ENCODE data around the gene PACS1.
"Not testable (repeated sequence)": the region's sequence is repeated elsewhere in the genome, so short reads cannot be mapped to it uniquely, and the experiment has no call there.

The PACS1 gene

GRCh38 chr11:66247801-66248200 lies 177.7 kb downstream of the PACS1 start:
- H3K27me3 ChIP-seq (ENCODE audit: insufficient read depth, low read length): no peaks in the 10 kb centered on the region
- H3K4me1 ChIP-seq (ENCODE audit: insufficient read depth, low read length): no peaks in the 10 kb centered on the region
- no peak overlapping the region for H3K27ac ChIP-seq (ENCODE audit: low read depth, low read length)
- no peak overlapping the region for H3K9ac ChIP-seq (ENCODE audit: low read depth, low read length)
- H3K9me3 ChIP-seq (ENCODE audit: insufficient read depth, low read depth, low read length): no peaks in the 10 kb centered on the region
- H3K36me3 ChIP-seq (ENCODE audit: insufficient read depth, low read length): no peaks in the 10 kb centered on the region
- 92% methylated on average over 2 of the region's 3 CpGs for WGBS
- H3K4me3 ChIP-seq (ENCODE audit: low read length): no peak overlapping the region

- Histone ChIP-seq H3K4me3 (ENCODE audit: low read length) (no peak overlapping the region), H3K9ac (ENCODE audit: low read depth, low read length) (no peak overlapping the region), H3K27ac (ENCODE audit: low read depth, low read length) (no peak overlapping the region), H3K4me1 (ENCODE audit: insufficient read depth, low read length) (peaks cover 7% of the 10 kb centered on the region; the same call in 1 of the 2 replicates), H3K27me3 (ENCODE audit: insufficient read depth, low read length) (no peaks in the 10 kb centered on the region), H3K36me3 (ENCODE audit: insufficient read depth, low read length) (no peaks in the 10 kb centered on the region), H3K9me3 (ENCODE audit: insufficient read depth, low read depth, low read length) (no peaks in the 10 kb centered on the region)
- 90% methylated on average over 6 of the region's 6 CpGs for WGBS
These were observed 178.8 kb downstream of the PACS1 start for GRCh38 chr11:66248903-66249302.

- no peaks in the 10 kb centered on the region for H3K27me3 ChIP-seq (ENCODE audit: insufficient read depth, low read length)
- no peak overlapping the region for H3K9ac ChIP-seq (ENCODE audit: low read depth, low read length)
- no peak overlapping the region for H3K4me3 ChIP-seq (ENCODE audit: low read length)
- peaks cover 7% of the 10 kb centered on the region; the same call in 1 of the 2 replicates for H3K4me1 ChIP-seq (ENCODE audit: insufficient read depth, low read length)
- H3K36me3 ChIP-seq (ENCODE audit: insufficient read depth, low read length): no peaks in the 10 kb centered on the region
- WGBS: 83% methylated on average over 7 of the region's 7 CpGs
- H3K9me3 ChIP-seq (ENCODE audit: insufficient read depth, low read depth, low read length): no peaks in the 10 kb centered on the region
- H3K27ac ChIP-seq (ENCODE audit: low read depth, low read length): no peak overlapping the region
These were observed 181.7 kb downstream of the PACS1 start for GRCh38 chr11:66251809-66252208.

- not testable (repeated sequence) for H3K4me1 ChIP-seq (ENCODE audit: insufficient read depth, low read length); H3K27me3 ChIP-seq (ENCODE audit: insufficient read depth, low read length); H3K27ac ChIP-seq (ENCODE audit: low read depth, low read length); H3K36me3 ChIP-seq (ENCODE audit: insufficient read depth, low read length); H3K9ac ChIP-seq (ENCODE audit: low read depth, low read length); H3K4me3 ChIP-seq (ENCODE audit: low read length); H3K9me3 ChIP-seq (ENCODE audit: insufficient read depth, low read depth, low read length)
- 89% methylated on average over 6 of the region's 6 CpGs for WGBS
These were observed 183.0 kb downstream of the PACS1 start for GRCh38 chr11:66253081-66253480.

GRCh38 chr11:66258473-66258893 lies 188.4 kb downstream of the PACS1 start:
- Histone ChIP-seq H3K27ac (ENCODE audit: low read depth, low read length) (no peak overlapping the region), H3K9ac (ENCODE audit: low read depth, low read length) (peak overlapping the region; percentile 70), H3K4me3 (ENCODE audit: low read length) (peak overlapping the region; percentile 86), H3K27me3 (ENCODE audit: insufficient read depth, low read length) (no peaks in the 10 kb centered on the region), H3K4me1 (ENCODE audit: insufficient read depth, low read length) (peaks cover 7% of the 10 kb centered on the region; the same call in 1 of the 2 replicates), H3K36me3 (ENCODE audit: insufficient read depth, low read length) (peaks cover 39% of the 10 kb centered on the region), H3K9me3 (ENCODE audit: insufficient read depth, low read depth, low read length) (no peaks in the 10 kb centered on the region)
- 9% methylated on average over 28 of the region's 28 CpGs for WGBS

- peak overlapping the region; percentile 86; the same call in 1 of the 2 replicates for H3K4me3 ChIP-seq (ENCODE audit: low read length)
- H3K4me1 ChIP-seq (ENCODE audit: insufficient read depth, low read length): peaks cover 5% of the 10 kb centered on the region; the same call in 1 of the 2 replicates
- H3K36me3 ChIP-seq (ENCODE audit: insufficient read depth, low read length): peaks cover 46% of the 10 kb centered on the region
- H3K9ac ChIP-seq (ENCODE audit: low read depth, low read length): no peak overlapping the region; the same call in 1 of the 2 replicates
- H3K9me3 ChIP-seq (ENCODE audit: insufficient read depth, low read depth, low read length): no peaks in the 10 kb centered on the region
- no peaks in the 10 kb centered on the region for H3K27me3 ChIP-seq (ENCODE audit: insufficient read depth, low read length)
- no peak overlapping the region for H3K27ac ChIP-seq (ENCODE audit: low read depth, low read length)
- 95% methylated on average over 2 of the region's 2 CpGs for WGBS
These were observed 189.2 kb downstream of the PACS1 start for GRCh38 chr11:66259225-66259624.

GRCh38 chr11:66259956-66260355 lies 189.9 kb downstream of the PACS1 start:
- no peak overlapping the region for H3K9ac ChIP-seq (ENCODE audit: low read depth, low read length)
- WGBS: 95% methylated on average over 4 of the region's 4 CpGs

GRCh38 chr11:66261578-66261977 lies 191.5 kb downstream of the PACS1 start:
- no peaks in the 10 kb centered on the region for H3K27me3 ChIP-seq (ENCODE audit: insufficient read depth, low read length)
- no peaks in the 10 kb centered on the region for H3K9me3 ChIP-seq (ENCODE audit: insufficient read depth, low read depth, low read length)
- H3K4me3 ChIP-seq (ENCODE audit: low read length): no peak overlapping the region
- 95% methylated on average over 16 of the region's 16 CpGs for whole genome bisulfite sequencing
- peaks cover 5% of the 10 kb centered on the region; the same call in 1 of the 2 replicates for H3K4me1 ChIP-seq (ENCODE audit: insufficient read depth, low read length)
- no peak overlapping the region for H3K27ac ChIP-seq (ENCODE audit: low read depth, low read length)
- peaks cover 64% of the 10 kb centered on the region for H3K36me3 ChIP-seq (ENCODE audit: insufficient read depth, low read length)
- H3K9ac ChIP-seq (ENCODE audit: low read depth, low read length): no peak overlapping the region

More at GRCh38 chr11:66259956-66260355, 189.9 kb downstream of the PACS1 start:
- Histone ChIP-seq H3K4me1 (ENCODE audit: insufficient read depth, low read length) (peaks cover 5% of the 10 kb centered on the region; the same call in 1 of the 2 replicates), H3K36me3 (ENCODE audit: insufficient read depth, low read length) (peaks cover 52% of the 10 kb centered on the region), H3K4me3 (ENCODE audit: low read length) (no peak overlapping the region), H3K27me3 (ENCODE audit: insufficient read depth, low read length) (no peaks in the 10 kb centered on the region), H3K9me3 (ENCODE audit: insufficient read depth, low read depth, low read length) (no peaks in the 10 kb centered on the region), H3K27ac (ENCODE audit: low read depth, low read length) (no peak overlapping the region)

- peaks cover 5% of the 10 kb centered on the region; the same call in 1 of the 2 replicates for H3K4me1 ChIP-seq (ENCODE audit: insufficient read depth, low read length)
- no peak overlapping the region for H3K9ac ChIP-seq (ENCODE audit: low read depth, low read length)
- H3K4me3 ChIP-seq (ENCODE audit: low read length): no peak overlapping the region
- no peaks in the 10 kb centered on the region for H3K27me3 ChIP-seq (ENCODE audit: insufficient read depth, low read length)
- H3K9me3 ChIP-seq (ENCODE audit: insufficient read depth, low read depth, low read length): no peaks in the 10 kb centered on the region
- peaks cover 64% of the 10 kb centered on the region for H3K36me3 ChIP-seq (ENCODE audit: insufficient read depth, low read length)
- H3K27ac ChIP-seq (ENCODE audit: low read depth, low read length): no peak overlapping the region
- WGBS: 93% methylated on average over 5 of the region's 5 CpGs
These were observed 192.1 kb downstream of the PACS1 start for GRCh38 chr11:66262191-66262590.

GRCh38 chr11:66262696-66263095 lies 192.6 kb downstream of the PACS1 start:
- no peak overlapping the region for H3K4me3 ChIP-seq (ENCODE audit: low read length)
- WGBS: 96% methylated on average over 12 of the region's 12 CpGs
- H3K36me3 ChIP-seq (ENCODE audit: insufficient read depth, low read length): peaks cover 64% of the 10 kb centered on the region
- H3K9me3 ChIP-seq (ENCODE audit: insufficient read depth, low read depth, low read length): no peaks in the 10 kb centered on the region
- H3K9ac ChIP-seq (ENCODE audit: low read depth, low read length): no peak overlapping the region
- H3K27me3 ChIP-seq (ENCODE audit: insufficient read depth, low read length): no peaks in the 10 kb centered on the region
- peaks cover 5% of the 10 kb centered on the region; the same call in 1 of the 2 replicates for H3K4me1 ChIP-seq (ENCODE audit: insufficient read depth, low read length)
- H3K27ac ChIP-seq (ENCODE audit: low read depth, low read length): no peak overlapping the region

GRCh38 chr11:66263231-66263630 lies 193.2 kb downstream of the PACS1 start:
- Histone ChIP-seq H3K9me3 (ENCODE audit: insufficient read depth, low read depth, low read length) (no peaks in the 10 kb centered on the region), H3K36me3 (ENCODE audit: insufficient read depth, low read length) (peaks cover 64% of the 10 kb centered on the region), H3K9ac (ENCODE audit: low read depth, low read length) (no peak overlapping the region), H3K27me3 (ENCODE audit: insufficient read depth, low read length) (no peaks in the 10 kb centered on the region), H3K27ac (ENCODE audit: low read depth, low read length) (no peak overlapping the region), H3K4me3 (ENCODE audit: low read length) (no peak overlapping the region), H3K4me1 (ENCODE audit: insufficient read depth, low read length) (peaks cover 5% of the 10 kb centered on the region; the same call in 1 of the 2 replicates)
- WGBS: 96% methylated on average over 4 of the region's 4 CpGs

GRCh38 chr11:66263785-66264184 lies 193.7 kb downstream of the PACS1 start:
- H3K4me1 ChIP-seq (ENCODE audit: insufficient read depth, low read length): peaks cover 4% of the 10 kb centered on the region; the same call in 1 of the 2 replicates
- H3K9ac ChIP-seq (ENCODE audit: low read depth, low read length): no peak overlapping the region
- H3K27ac ChIP-seq (ENCODE audit: low read depth, low read length): no peak overlapping the region
- H3K9me3 ChIP-seq (ENCODE audit: insufficient read depth, low read depth, low read length): no peaks in the 10 kb centered on the region
- peaks cover 64% of the 10 kb centered on the region for H3K36me3 ChIP-seq (ENCODE audit: insufficient read depth, low read length)
- H3K27me3 ChIP-seq (ENCODE audit: insufficient read depth, low read length): no peaks in the 10 kb centered on the region
- no peak overlapping the region for H3K4me3 ChIP-seq (ENCODE audit: low read length)
- 96% methylated on average over 10 of the region's 10 CpGs for WGBS
